ENCODE measurements around the gene DTNA. TPM values are rescaled to one million over a fixed set of nuclear protein-coding genes. Genes with fewer than 3 reads are reported as not detected.

DTNA gene
- polyA plus RNA-seq, 1 donor = 12.3 TPM

GRCh38 chr18:34783501-34783900 is 73.4 kb downstream of the DTNA start:
- no peaks in the 10 kb centered on the region for H3K36me3 ChIP-seq (ENCODE audit: control insufficient read depth, insufficient read depth, low read length)
- DNase-seq = peak in 1 of 2 donors; percentile 13
- H3K4me3 ChIP-seq (ENCODE audit: low read length) = no peak overlapping the region
- peaks cover 15% of the 10 kb centered on the region for H3K4me1 ChIP-seq (ENCODE audit: control insufficient read depth, insufficient read depth, low read length)
- no peak overlapping the region for H3K27ac ChIP-seq (ENCODE audit: low read length)
- no peaks in the 10 kb centered on the region for H3K27me3 ChIP-seq (ENCODE audit: control insufficient read depth, insufficient read depth, low read length)
- no peaks in the 10 kb centered on the region for H3K9me3 ChIP-seq (ENCODE audit: control insufficient read depth, low read depth, low read length)
- 100% methylated on average over 1 of the region's 3 CpGs for WGBS (ENCODE audit: insufficient coverage, low lambda C conversion rate)

GRCh38 chr18:34786162-34786741 is 76.2 kb downstream of the DTNA start:
- Histone ChIP-seq H3K36me3 (ENCODE audit: control insufficient read depth, insufficient read depth, low read length) (no peaks in the 10 kb centered on the region), H3K4me3 (ENCODE audit: low read length) (no peak overlapping the region), H3K9me3 (ENCODE audit: control insufficient read depth, low read depth, low read length) (no peaks in the 10 kb centered on the region), H3K27me3 (ENCODE audit: control insufficient read depth, insufficient read depth, low read length) (no peaks in the 10 kb centered on the region), H3K27ac (ENCODE audit: low read length) (peak overlapping the region; percentile 47), H3K4me1 (ENCODE audit: control insufficient read depth, insufficient read depth, low read length) (peaks cover 10% of the 10 kb centered on the region)
- 80% methylated on average over 2 of the region's 6 CpGs for WGBS (ENCODE audit: insufficient coverage, low lambda C conversion rate)
- peak; percentile 40 to 76 for DNase-seq

GRCh38 chr18:34787931-34788532 is 77.9 kb downstream of the DTNA start:
- peak; percentile 43 to 47 for DNase-seq
- H3K4me1 ChIP-seq (ENCODE audit: control insufficient read depth, insufficient read depth, low read length) = peaks cover 10% of the 10 kb centered on the region
- H3K27ac ChIP-seq (ENCODE audit: low read length) = no peak overlapping the region
- H3K9me3 ChIP-seq (ENCODE audit: control insufficient read depth, low read depth, low read length) = no peaks in the 10 kb centered on the region
- H3K4me3 ChIP-seq (ENCODE audit: low read length) = no peak overlapping the region
- H3K27me3 ChIP-seq (ENCODE audit: control insufficient read depth, insufficient read depth, low read length) = no peaks in the 10 kb centered on the region
- 83% methylated on average over 1 of the region's 7 CpGs for WGBS (ENCODE audit: insufficient coverage, low lambda C conversion rate)
- H3K36me3 ChIP-seq (ENCODE audit: control insufficient read depth, insufficient read depth, low read length) = no peaks in the 10 kb centered on the region

- Histone ChIP-seq H3K27me3 (ENCODE audit: control insufficient read depth, insufficient read depth, low read length) (no peaks in the 10 kb centered on the region), H3K9me3 (ENCODE audit: control insufficient read depth, low read depth, low read length) (no peaks in the 10 kb centered on the region), H3K36me3 (ENCODE audit: control insufficient read depth, insufficient read depth, low read length) (no peaks in the 10 kb centered on the region), H3K4me3 (ENCODE audit: low read length) (no peak overlapping the region), H3K27ac (ENCODE audit: low read length) (no peak overlapping the region), H3K4me1 (ENCODE audit: control insufficient read depth, insufficient read depth, low read length) (peaks cover 10% of the 10 kb centered on the region)
- no peak for DNase-seq
- WGBS (ENCODE audit: insufficient coverage, low lambda C conversion rate) = 83% methylated on average over 1 of the region's 2 CpGs
These were observed 79.8 kb downstream of the DTNA start for GRCh38 chr18:34789768-34790344.

- Histone ChIP-seq H3K9me3 (ENCODE audit: control insufficient read depth, low read depth, low read length) (no peaks in the 10 kb centered on the region), H3K27ac (ENCODE audit: low read length) (no peak overlapping the region), H3K27me3 (ENCODE audit: control insufficient read depth, insufficient read depth, low read length) (no peaks in the 10 kb centered on the region), H3K4me1 (ENCODE audit: control insufficient read depth, insufficient read depth, low read length) (no peaks in the 10 kb centered on the region), H3K36me3 (ENCODE audit: control insufficient read depth, insufficient read depth, low read length) (no peaks in the 10 kb centered on the region), H3K4me3 (ENCODE audit: low read length) (no peak overlapping the region)
- 80% methylated on average over 3 of the region's 3 CpGs for WGBS (ENCODE audit: insufficient coverage, low lambda C conversion rate)
- DNase-seq = no peak
These were observed 84.2 kb downstream of the DTNA start for GRCh38 chr18:34794348-34794747.

- 60% methylated on average over 2 of the region's 6 CpGs for WGBS (ENCODE audit: insufficient coverage, low lambda C conversion rate)
- H3K4me3 ChIP-seq (ENCODE audit: low read length) = no peak overlapping the region
- H3K9me3 ChIP-seq (ENCODE audit: control insufficient read depth, low read depth, low read length) = no peaks in the 10 kb centered on the region
- H3K27ac ChIP-seq (ENCODE audit: low read length) = no peak overlapping the region
- H3K36me3 ChIP-seq (ENCODE audit: control insufficient read depth, insufficient read depth, low read length) = no peaks in the 10 kb centered on the region
- H3K27me3 ChIP-seq (ENCODE audit: control insufficient read depth, insufficient read depth, low read length) = no peaks in the 10 kb centered on the region
- no peaks in the 10 kb centered on the region for H3K4me1 ChIP-seq (ENCODE audit: control insufficient read depth, insufficient read depth, low read length)
- no peak for DNase-seq
These were observed 85.1 kb downstream of the DTNA start for GRCh38 chr18:34795070-34795732.

- WGBS (ENCODE audit: insufficient coverage, low lambda C conversion rate) = 74% methylated on average over 2 of the region's 7 CpGs
- no peaks in the 10 kb centered on the region for H3K9me3 ChIP-seq (ENCODE audit: control insufficient read depth, low read depth, low read length)
- no peaks in the 10 kb centered on the region for H3K27me3 ChIP-seq (ENCODE audit: control insufficient read depth, insufficient read depth, low read length)
- no peaks in the 10 kb centered on the region for H3K4me1 ChIP-seq (ENCODE audit: control insufficient read depth, insufficient read depth, low read length)
- H3K36me3 ChIP-seq (ENCODE audit: control insufficient read depth, insufficient read depth, low read length) = no peaks in the 10 kb centered on the region
- no peak overlapping the region for H3K4me3 ChIP-seq (ENCODE audit: low read length)
- DNase-seq = no peak
- H3K27ac ChIP-seq (ENCODE audit: low read length) = no peak overlapping the region
These were observed 86.0 kb downstream of the DTNA start for GRCh38 chr18:34796035-34796657.

- H3K36me3 ChIP-seq (ENCODE audit: control insufficient read depth, insufficient read depth, low read length) = no peaks in the 10 kb centered on the region
- H3K4me1 ChIP-seq (ENCODE audit: control insufficient read depth, insufficient read depth, low read length) = no peaks in the 10 kb centered on the region
These were observed 89.2 kb downstream of the DTNA start for GRCh38 chr18:34799291-34799690.

GRCh38 chr18:34800381-34800780 is 90.3 kb downstream of the DTNA start:
- WGBS (ENCODE audit: insufficient coverage, low lambda C conversion rate) = 80% methylated on average over 1 of the region's 1 CpG
- H3K27ac ChIP-seq (ENCODE audit: low read length) = no peak overlapping the region

More at GRCh38 chr18:34799291-34799690, 89.2 kb downstream of the DTNA start:
- Histone ChIP-seq H3K27ac (ENCODE audit: low read length) (no peak overlapping the region), H3K4me3 (ENCODE audit: low read length) (no peak overlapping the region), H3K27me3 (ENCODE audit: control insufficient read depth, insufficient read depth, low read length) (no peaks in the 10 kb centered on the region), H3K9me3 (ENCODE audit: control insufficient read depth, low read depth, low read length) (no peaks in the 10 kb centered on the region)
- DNase-seq = no peak
- 77% methylated on average over 2 of the region's 4 CpGs for WGBS (ENCODE audit: insufficient coverage, low lambda C conversion rate)

GRCh38 chr18:34801774-34802173 is 91.7 kb downstream of the DTNA start:
- Histone ChIP-seq H3K9me3 (ENCODE audit: control insufficient read depth, low read depth, low read length) (no peaks in the 10 kb centered on the region), H3K27ac (ENCODE audit: low read length) (no peak overlapping the region), H3K4me1 (ENCODE audit: control insufficient read depth, insufficient read depth, low read length) (no peaks in the 10 kb centered on the region), H3K27me3 (ENCODE audit: control insufficient read depth, insufficient read depth, low read length) (no peaks in the 10 kb centered on the region), H3K4me3 (ENCODE audit: low read length) (no peak overlapping the region), H3K36me3 (ENCODE audit: control insufficient read depth, insufficient read depth, low read length) (no peaks in the 10 kb centered on the region)
- no peak for DNase-seq
- WGBS (ENCODE audit: insufficient coverage, low lambda C conversion rate) = 80% methylated on average over 1 of the region's 2 CpGs

More at GRCh38 chr18:34800381-34800780, 90.3 kb downstream of the DTNA start:
- Histone ChIP-seq H3K4me3 (ENCODE audit: low read length) (no peak overlapping the region), H3K36me3 (ENCODE audit: control insufficient read depth, insufficient read depth, low read length) (no peaks in the 10 kb centered on the region), H3K27me3 (ENCODE audit: control insufficient read depth, insufficient read depth, low read length) (no peaks in the 10 kb centered on the region), H3K9me3 (ENCODE audit: control insufficient read depth, low read depth, low read length) (no peaks in the 10 kb centered on the region), H3K4me1 (ENCODE audit: control insufficient read depth, insufficient read depth, low read length) (no peaks in the 10 kb centered on the region)
- DNase-seq = no peak
